GM18861 (cell line): ENCODE data around the gene DLG4.

Experiments used
- ATAC-seq: cut with Tn5 transposase; IDR thresholded peaks from one replicate; pipeline ENCODE4 v1.9.1; 2021; ENCODE audit not compliant: unreplicated experiment

Gene DLG4

GRCh38 chr17:7219812-7220592 is at the start of gene DLG4, which contains the start of gene ACADVL:
DLG4 (minus strand) TSS chr17:7219836.
ACADVL (plus strand) TSS chr17:7219938; CDS start chr17:7219985, 47 bp downstream.
- ATAC-seq = peak; percentile 40

- no peak for ATAC-seq
Observed at GRCh38 chr17:7266784-7267183, 47.1 kb upstream of the DLG4 start.

- no peak for ATAC-seq
Observed at GRCh38 chr17:7263801-7264078, 44.1 kb upstream of the DLG4 start.

- ATAC-seq = no peak
Observed at GRCh38 chr17:7262935-7263800, 43.5 kb upstream of the DLG4 start.

GRCh38 chr17:7262192-7262934 is 42.7 kb upstream of the DLG4 start, which contains the start of gene CLDN7:
CLDN7 (minus strand) TSS chr17:7262478; CDS start chr17:7262043, 435 bp downstream.
- no peak for ATAC-seq

GRCh38 chr17:7261379-7262191 is 41.9 kb upstream of the DLG4 start:
- ATAC-seq = no peak

- no peak for ATAC-seq
Observed at GRCh38 chr17:7260651-7261378, 41.2 kb upstream of the DLG4 start.

GRCh38 chr17:7260151-7260550 is 40.5 kb upstream of the DLG4 start:
- no peak for ATAC-seq

- ATAC-seq = no peak
Observed at GRCh38 chr17:7259555-7259889, 39.9 kb upstream of the DLG4 start.

GRCh38 chr17:7258731-7259554 is 39.3 kb upstream of the DLG4 start:
- ATAC-seq = no peak

- no peak for ATAC-seq
Observed at GRCh38 chr17:7256766-7257456, 37.3 kb upstream of the DLG4 start.

GRCh38 chr17:7254511-7254910 is 34.9 kb upstream of the DLG4 start:
- ATAC-seq = no peak

- no peak for ATAC-seq
Observed at GRCh38 chr17:7253082-7253481, 33.4 kb upstream of the DLG4 start.

- peak; percentile 28 for ATAC-seq
Observed at GRCh38 chr17:7252176-7253043, 32.8 kb upstream of the DLG4 start, which contains the start of gene ELP5. ELP5 (plus strand) TSS chr17:7252215; CDS start chr17:7252551, 336 bp downstream.

GRCh38 chr17:7251661-7252175 is 32.1 kb upstream of the DLG4 start, which contains the start of gene CTDNEP1:
CTDNEP1 (minus strand) TSS chr17:7251734; CDS start chr17:7251296, 438 bp downstream.
- peak; percentile 82 for ATAC-seq

GRCh38 chr17:7250695-7251627 is 31.3 kb upstream of the DLG4 start:
- ATAC-seq = no peak
